ENCODE data around the gene ACSL5. TPM values are rescaled to one million over a fixed set of nuclear protein-coding genes. Genes with fewer than 3 reads are reported as not detected.

The ACSL5 gene
- total and polyA plus RNA-seq, 2 donors (not counting 3 experiments of a cell fraction or from before 2014, with no cell fraction given), result 1.5 to 2.1 TPM

GRCh38 chr10:112365451-112365850 is 8.5 kb upstream of the ACSL5 start:
- TF ChIP-seq JUN (IDR thresholded peaks at IDR 0.05; ENCODE audit: borderline replicate concordance, insufficient read depth, insufficient read length, low read depth), result no peak
- no peak for TF ChIP-seq CTCF (IDR thresholded peaks at IDR 0.05; ENCODE audit: extremely low read depth in 1 of 2, insufficient read depth in 1 of 2, low read depth in 1 of 2, low read length in 2 of 2)
- TF ChIP-seq POLR2A (IDR thresholded peaks at IDR 0.05; ENCODE audit: low read depth, low read length), result no peak
- no peak for TF ChIP-seq GATA2 (IDR thresholded peaks at IDR 0.05; ENCODE audit: insufficient read depth, insufficient read length, low read depth, low read length)
- no peak for TF ChIP-seq POLR2AphosphoS5 (IDR thresholded peaks at IDR 0.05; ENCODE audit: insufficient read depth, low read depth, low read length)
- no peak for TF ChIP-seq FOS (IDR thresholded peaks at IDR 0.05; ENCODE audit: borderline replicate concordance, insufficient read depth, low read length)
- no peak for TF ChIP-seq MAX (IDR thresholded peaks at IDR 0.05; ENCODE audit: insufficient read depth, insufficient read length)
- no peak for TF ChIP-seq MYC (IDR thresholded peaks at IDR 0.05; ENCODE audit: low read depth, low read length)
- no peak for TF ChIP-seq EZH2 (IDR thresholded peaks at IDR 0.05; ENCODE audit: borderline replicate concordance, low read depth, low read length, severe bottlenecking)
- Histone ChIP-seq H3K27me3 (ENCODE audit: control insufficient read depth in 2 of 2, insufficient read depth in 2 of 2, low read length in 2 of 2) (no peaks in the 10 kb centered on the region), H3K9me1 (replicated peaks; ENCODE audit: control insufficient read depth, extremely low read depth, insufficient read depth, low read length) (no peaks in the 10 kb centered on the region), H4K20me1 (replicated peaks; ENCODE audit: control insufficient read depth, extremely low read depth, insufficient read depth, low read length) (no peaks in the 10 kb centered on the region), H3K4me2 (ENCODE audit: insufficient read depth, low read length) (no peak overlapping the region), H2AFZ (ENCODE audit: low read depth, low read length) (no peak overlapping the region), H3K9me3 (replicated peaks; ENCODE audit: control insufficient read depth, insufficient read depth, low read length) (no peaks in the 10 kb centered on the region), H3K27ac (ENCODE audit: insufficient read depth, low read depth, low read length) (no peak overlapping the region), H3K9ac (replicated peaks; ENCODE audit: extremely low read depth, insufficient read depth, low read length) (no peak overlapping the region), H3K4me1 (ENCODE audit: control insufficient read depth, extremely low read depth, insufficient read depth, low read length) (peaks cover 28% of the 10 kb centered on the region), H3K36me3 (ENCODE audit: control insufficient read depth in 2 of 2, extremely low read depth in 1 of 2, insufficient read depth in 2 of 2, low read length in 2 of 2) (no peaks in the 10 kb centered on the region), H3K79me2 (ENCODE audit: control insufficient read depth, insufficient read depth, low read length) (no peaks in the 10 kb centered on the region), H3K4me3 (replicated peaks in 1 of 3; ENCODE audit: insufficient read depth in 1 of 3, low read depth in 1 of 3, low read length in 3 of 3) (no peak overlapping the region)
- DNase-seq (ENCODE audit: low read depth, low spot score) (no peak), FAIRE-seq (no peak)
- BruUV-seq (replicated peaks), result no TSS peak
- POLR2A ChIA-PET, result no interaction called here
- dilution Hi-C loops (cut with MboI; ENCODE audit: extremely low pct_ligation_motif_present, low sequenced_read_pairs) (no loop called here), intact Hi-C loops (cut with micrococcal nuclease) (no loop called here)
- CTCF ChIA-PET, result interaction anchor here (0.9 to 4.3 kb wide), 4 partner anchors 8 to 228 kb away, joined by 3 to 35 read pairs (median 4); partner anchors contain the start of gene ACSL5

All from endothelial cell of umbilical vein (primary cell).